Endothelial cell of umbilical vein (primary cell): ENCODE data around the gene GRIK3. TPM values are rescaled to one million over a fixed set of nuclear protein-coding genes. Genes with fewer than 3 reads are reported as not detected.

Experiments used
- BruUV-seq: library from RNA; stranded (reverse); fragments of 400-500 nt; replicated peaks from 2 replicates; lab custom pipeline; 2021; lab: Mats Ljungman, UMichigan
- CTCF ChIA-PET: fragments of 300-600, 350-600 bp; sonication (Branson Sonifier 250); formaldehyde crosslinking; loops from one replicate; lab custom pipeline; 2021; ENCODE audit warnings: antibody characterized with exemption, inconsistent platforms; lab: Charles Lee
- POLR2A ChIA-PET: fragments of 300-600, 350-600 bp; sonication (Branson Sonifier 250); formaldehyde crosslinking; loops from one replicate; lab custom pipeline; 2021; ENCODE audit warnings: antibody characterized with exemption, inconsistent platforms; lab: Charles Lee
- DNase-seq: peaks from one replicate; pipeline ENCODE4 v3.0.0-alpha.2; 2011; ENCODE audit warnings: low read depth, low spot score
- FAIRE-seq: peaks from 2 replicates; lab custom pipeline; 2011; peaks lifted over from hg19 to GRCh38; lab: Jason Lieb, UNC
- H2AFZ ChIP-seq: 2 replicates; pipeline ENCODE4 v1.6.0; 2012; ENCODE audit warnings: low read depth, low read length, control low read depth, inconsistent platforms
- H3K27ac ChIP-seq: 2 replicates; pipeline ENCODE4 v1.5.1; 2011; ENCODE audit warnings: low read depth, mild to moderate bottlenecking, control low read depth, low read length, moderate library complexity; ENCODE audit not compliant: insufficient read depth
- H3K27me3 ChIP-seq, 2 experiments: 2 replicates each; pipeline versions ENCODE4 v1.6.0 to v1.6.1; 2011; ENCODE audit warnings: low read length in 2 of 2, mixed read lengths in 1 of 2; ENCODE audit not compliant: control insufficient read depth in 2 of 2, insufficient read depth in 2 of 2
- H3K36me3 ChIP-seq, 2 experiments: 2 replicates in 1 of 2; 3 replicates in 1 of 2; pipeline ENCODE4 v1.5.1; 2011; ENCODE audit warnings: low read length in 2 of 2, mild to moderate bottlenecking in 1 of 2, moderate library complexity in 1 of 2; ENCODE audit not compliant: control insufficient read depth in 2 of 2, insufficient read depth in 2 of 2; ENCODE audit errors: extremely low read depth in 1 of 2
- H3K4me1 ChIP-seq: 3 replicates; pipeline ENCODE4 v1.5.1; 2011; ENCODE audit warnings: mild to moderate bottlenecking, low read length; ENCODE audit not compliant: control insufficient read depth, insufficient read depth; ENCODE audit errors: extremely low read depth
- H3K4me2 ChIP-seq: 2 replicates; pipeline ENCODE4 v1.6.1; 2011; ENCODE audit warnings: low read length, control low read depth, mixed read lengths; ENCODE audit not compliant: insufficient read depth
- H3K4me3 ChIP-seq, 3 experiments: fragments of 200-600 bp in 1 of 3; sonication (generic), shearing (Covaris generic) in 1 of 3; replicated peaks in 1 of 3; 2 replicates each; pipeline ENCODE4 v1.5.1; 2011 to 2016; ENCODE audit warnings: control low read depth in 3 of 3, low read length in 3 of 3, mild to moderate bottlenecking in 2 of 3, inconsistent platforms in 1 of 3, low read depth in 1 of 3, moderate library complexity in 1 of 3; ENCODE audit not compliant: insufficient read depth in 1 of 3
- H3K79me2 ChIP-seq: 2 replicates; pipeline ENCODE4 v1.6.0; 2012; ENCODE audit warnings: low read length, inconsistent platforms; ENCODE audit not compliant: control insufficient read depth, insufficient read depth
- H3K9ac ChIP-seq: replicated peaks from 2 replicates; pipeline ENCODE3; 2011; ENCODE audit warnings: low read length, control low read depth; ENCODE audit not compliant: insufficient read depth; ENCODE audit errors: extremely low read depth
- H3K9me1 ChIP-seq: replicated peaks from 3 replicates; pipeline ENCODE4 v1.6.0; 2011; ENCODE audit warnings: mild to moderate bottlenecking, low read length; ENCODE audit not compliant: control insufficient read depth, insufficient read depth; ENCODE audit errors: extremely low read depth
- H3K9me3 ChIP-seq: replicated peaks from 2 replicates; pipeline ENCODE4 v1.5.1; 2012; ENCODE audit warnings: low read length, inconsistent platforms; ENCODE audit not compliant: control insufficient read depth, insufficient read depth
- H4K20me1 ChIP-seq: replicated peaks from 2 replicates; pipeline ENCODE3; 2011; ENCODE audit warnings: mild to moderate bottlenecking, low read length; ENCODE audit not compliant: control insufficient read depth, insufficient read depth; ENCODE audit errors: extremely low read depth
- CTCF ChIP-seq, 2 donors: IDR thresholded peaks; 1 replicate in 1 of 2; 2 replicates in 1 of 2; pipeline ENCODE4 v1.5.1; 2011; ENCODE audit warnings: low read length in 2 of 2, mild to moderate bottlenecking in 2 of 2, moderate library complexity in 2 of 2, control low read depth in 1 of 2, inconsistent platforms in 1 of 2, low read depth in 1 of 2; ENCODE audit not compliant: insufficient read depth in 1 of 2; ENCODE audit errors: extremely low read depth in 1 of 2
- EZH2 ChIP-seq: IDR thresholded peaks from 2 replicates; pipeline ENCODE4 v1.6.1; 2012; ENCODE audit warnings: borderline replicate concordance, low read depth, mild to moderate bottlenecking, moderate library complexity, low read length, inconsistent platforms; ENCODE audit not compliant: severe bottlenecking
- FOS ChIP-seq: IDR thresholded peaks from 2 replicates; pipeline ENCODE4 v1.6.1; 2011; ENCODE audit warnings: mild to moderate bottlenecking, low read length, moderate library complexity, borderline replicate concordance; ENCODE audit not compliant: insufficient read depth
- JUN ChIP-seq: IDR thresholded peaks from 2 replicates; pipeline ENCODE4 v1.6.1; 2011; ENCODE audit warnings: borderline replicate concordance, low read depth; ENCODE audit not compliant: insufficient read length, insufficient read depth
- MAX ChIP-seq: IDR thresholded peaks from 2 replicates; pipeline ENCODE4 v1.6.1; 2011; ENCODE audit not compliant: insufficient read depth, insufficient read length
- POLR2A ChIP-seq: IDR thresholded peaks from 2 replicates; pipeline ENCODE4 v1.6.1; 2012; ENCODE audit warnings: low read depth, mild to moderate bottlenecking, control low read depth, low read length
- POLR2AphosphoS5 ChIP-seq: IDR thresholded peaks from 2 replicates; pipeline ENCODE4 v1.6.1; 2012; ENCODE audit warnings: low read depth, mild to moderate bottlenecking, control low read depth, low read length, moderate library complexity; ENCODE audit not compliant: insufficient read depth
- dilution Hi-C: fragments of 300-500 bp; cut with MboI; formaldehyde crosslinking; loops from one replicate; pipeline ENCODE4 v1.15.0; 2019; ENCODE audit warnings: low sequenced_read_pairs; ENCODE audit not compliant: extremely low pct_ligation_motif_present
- intact Hi-C: fragments of 100-400 bp; cut with micrococcal nuclease; formaldehyde crosslinking; loops from one replicate; pipeline ENCODE4 v1.10.0; 2022
- polyA plus RNA-seq, 4 experiments: library from polyadenylated mRNA; depleted of rRNA in 3 of 4; stranded (reverse) in 3 of 4; unstranded in 1 of 4; fragments of >200 nt; gene quantifications; 2 replicates each; pipeline versions ENCODE4 v1.2.1 to v1.2.3, GENCODE V29; 2011 to 2012; ENCODE audit warnings: missing spikeins in 1 of 4
- total RNA-seq: library from RNA; stranded (reverse); gene quantifications from 2 replicates; pipeline ENCODE4 v1.2.3, GENCODE V29; 2021

The GRIK3 gene
- total and polyA plus RNA-seq, 2 donors (not counting 3 experiments of a cell fraction or from before 2014, with no cell fraction given): not detected

GRCh38 chr1:37031871-37032270 is 2.4 kb downstream of the GRIK3 start:
- Histone ChIP-seq H3K4me2 (no peak overlapping the region), H3K9me1 (no peaks in the 10 kb centered on the region), H3K27me3 (peaks cover 47 to 56% of the 10 kb centered on the region in 2 experiments), H3K4me1 (no peaks in the 10 kb centered on the region), H3K9me3 (no peaks in the 10 kb centered on the region), H2AFZ (no peak overlapping the region), H3K9ac (no peak overlapping the region), H4K20me1 (no peaks in the 10 kb centered on the region), H3K79me2 (no peaks in the 10 kb centered on the region), H3K4me3 (no peak overlapping the region), H3K27ac (no peak overlapping the region), H3K36me3 (no peaks in the 10 kb centered on the region)
- ChIA-PET CTCF (no interaction called here), POLR2A (no interaction called here)
- BruUV-seq: no TSS peak
- no peak for FAIRE-seq
- intact Hi-C loops (no loop called here), dilution Hi-C loops (no loop called here)
- TF ChIP-seq POLR2AphosphoS5: no peak
- no peak for TF ChIP-seq MAX
- TF ChIP-seq JUN: no peak
- no peak for TF ChIP-seq EZH2
- no peak for TF ChIP-seq FOS
- TF ChIP-seq POLR2A: no peak
- TF ChIP-seq CTCF (IDR thresholded peaks at IDR 0.05; ENCODE audit: extremely low read depth in 1 of 2, insufficient read depth in 1 of 2, low read depth in 1 of 2, low read length in 2 of 2): no peak
- DNase-seq: no peak
